SK-N-SH treated with all-trans-retinoic acid at 6 μM for 48 hours (cell line): Measurements from ENCODE around the gene UBAP1L.

Source experiments
- ATAC-seq: fragments of 200-7000 bp; cut with Tn5 transposase; 3 replicates; pipeline ENCODE4 v1.9.1; 2020; ENCODE audit warnings: mild to moderate bottlenecking, moderate library complexity
- BACH2 ChIP-seq: fragments of 250-450 bp; sonication (Bioruptor Pico); IDR thresholded peaks from 2 replicates; pipeline ENCODE4 v1.9.0; 2021; ENCODE audit warnings: mild to moderate bottlenecking, borderline replicate concordance
- CSDC2 ChIP-seq: fragments of 250-450 bp; sonication (Bioruptor Pico); IDR thresholded peaks from 2 replicates; pipeline ENCODE4 v1.5.0; 2020; ENCODE audit warnings: mild to moderate bottlenecking, moderate library complexity
- ESRRG ChIP-seq: fragments of 250-450 bp; sonication (Bioruptor Pico); IDR thresholded peaks from 2 replicates; pipeline ENCODE4 v1.6.1; 2021; ENCODE audit warnings: mild to moderate bottlenecking
- GLIS3 ChIP-seq: fragments of 250-450 bp; sonication (Bioruptor Pico); IDR thresholded peaks from 2 replicates; pipeline ENCODE4 v1.5.0; 2020; ENCODE audit warnings: mild to moderate bottlenecking, moderate library complexity
- OSR1 ChIP-seq: fragments of 250-450 bp; sonication (Bioruptor Pico); IDR thresholded peaks from 2 replicates; pipeline ENCODE4 v1.8.0; 2022; ENCODE audit warnings: moderate library complexity, mild to moderate bottlenecking, inconsistent platforms
- PPARA ChIP-seq: fragments of 250-450 bp; sonication (Bioruptor Pico); IDR thresholded peaks from 2 replicates; pipeline ENCODE4 v1.5.0; 2020; ENCODE audit warnings: mild to moderate bottlenecking, borderline replicate concordance
- RARB ChIP-seq: fragments of 250-450 bp; sonication (Bioruptor Pico); IDR thresholded peaks from 2 replicates; pipeline ENCODE4 v1.8.0; 2021; ENCODE audit warnings: mild to moderate bottlenecking, moderate library complexity
- TCF4 ChIP-seq: fragments of 250-450 bp; sonication (Bioruptor Pico); IDR thresholded peaks from 2 replicates; pipeline ENCODE4 v1.8.0; 2021; ENCODE audit warnings: mild to moderate bottlenecking, moderate library complexity, borderline replicate concordance
- TOX ChIP-seq: fragments of 250-450 bp; sonication (Bioruptor Pico); IDR thresholded peaks from 2 replicates; pipeline ENCODE4 v1.8.0; 2021; ENCODE audit warnings: mild to moderate bottlenecking, moderate library complexity, borderline replicate concordance
- ZC3H10 ChIP-seq: fragments of 250-450 bp; sonication (Bioruptor Pico); IDR thresholded peaks from 2 replicates; pipeline ENCODE4 v1.5.1; 2021; ENCODE audit warnings: mild to moderate bottlenecking, moderate library complexity
- ZFP3 ChIP-seq: fragments of 250-450 bp; sonication (Bioruptor Pico); IDR thresholded peaks from 2 replicates; pipeline ENCODE4 v1.5.0; 2020; ENCODE audit warnings: mild to moderate bottlenecking, moderate library complexity
- ZFP30 ChIP-seq: fragments of 450-650 bp; formaldehyde crosslinking; IDR thresholded peaks from 2 replicates; pipeline ENCODE4 v1.5.0; 2022; ENCODE audit warnings: mild to moderate bottlenecking, moderate library complexity
- ZNF565 ChIP-seq: fragments of 450-650 bp; formaldehyde crosslinking; conservative IDR thresholded peaks from 2 replicates; pipeline ENCODE4 v1.5.0; 2020; ENCODE audit warnings: low read depth, mild to moderate bottlenecking, moderate library complexity
- ZNF8 ChIP-seq: fragments of 450-650 bp; formaldehyde crosslinking; IDR thresholded peaks from 2 replicates; pipeline ENCODE4 v1.5.0; 2020; ENCODE audit warnings: mild to moderate bottlenecking, moderate library complexity
- TF ChIP-seq, protein P1 (sequence below): fragments of 250-450 bp; sonication (Bioruptor Pico); IDR thresholded peaks from 2 replicates; pipeline ENCODE4 v1.8.0; 2021; ENCODE audit warnings: low read depth, mild to moderate bottlenecking, moderate library complexity, borderline replicate concordance
- TF ChIP-seq, protein P2 (sequence below): fragments of 250-450 bp; sonication (Bioruptor Pico); IDR thresholded peaks from 2 replicates; pipeline ENCODE4 v1.5.1; 2020; ENCODE audit warnings: low read depth, mild to moderate bottlenecking, moderate library complexity
- TF ChIP-seq, protein P3 (sequence below): fragments of 250-450 bp; sonication (Bioruptor Pico); IDR thresholded peaks from 2 replicates; pipeline ENCODE4 v1.5.0; 2020; ENCODE audit warnings: mild to moderate bottlenecking, moderate library complexity
- TF ChIP-seq, protein P4 (sequence below): fragments of 250-450 bp; sonication (Bioruptor Pico); IDR thresholded peaks from 2 replicates; pipeline ENCODE4 v1.8.0; 2020; ENCODE audit warnings: mild to moderate bottlenecking, moderate library complexity, borderline replicate concordance

Gene UBAP1L

DNA sequence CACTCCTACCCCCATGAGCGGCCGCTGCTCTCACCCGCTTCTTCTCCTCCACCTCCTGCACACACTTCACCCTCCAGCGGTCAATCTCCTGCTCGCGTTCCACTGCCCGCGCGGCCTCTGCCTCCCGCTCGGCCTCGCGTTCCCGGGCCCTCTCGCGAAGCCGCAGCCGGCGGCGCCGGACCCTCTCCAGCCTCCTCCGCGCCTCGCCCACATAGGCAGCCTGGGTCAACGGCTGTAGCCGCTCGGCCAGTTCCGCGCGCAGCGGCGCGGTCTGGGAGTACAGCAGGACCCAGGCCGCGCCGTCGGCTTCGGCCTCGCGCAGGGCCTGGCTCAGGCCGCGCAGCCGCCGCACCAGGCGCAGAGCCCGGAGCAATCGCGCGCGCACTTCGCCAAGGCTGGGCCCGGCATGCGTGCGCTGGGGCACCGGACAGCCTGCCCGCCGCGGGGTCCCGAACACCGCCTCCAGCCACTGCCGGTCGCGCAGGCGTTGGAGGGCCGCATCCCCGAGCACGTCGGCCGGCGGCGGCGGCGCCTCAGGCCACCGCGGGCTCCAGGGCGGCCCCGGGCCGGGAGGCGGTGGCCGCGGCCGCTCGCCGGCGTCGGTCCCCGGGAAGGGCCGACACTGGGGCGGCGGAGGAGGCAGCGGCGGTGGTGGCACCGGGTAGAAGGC lies 18.0 kb upstream of the UBAP1L start:
- TF ChIP-seq, protein P1, sequence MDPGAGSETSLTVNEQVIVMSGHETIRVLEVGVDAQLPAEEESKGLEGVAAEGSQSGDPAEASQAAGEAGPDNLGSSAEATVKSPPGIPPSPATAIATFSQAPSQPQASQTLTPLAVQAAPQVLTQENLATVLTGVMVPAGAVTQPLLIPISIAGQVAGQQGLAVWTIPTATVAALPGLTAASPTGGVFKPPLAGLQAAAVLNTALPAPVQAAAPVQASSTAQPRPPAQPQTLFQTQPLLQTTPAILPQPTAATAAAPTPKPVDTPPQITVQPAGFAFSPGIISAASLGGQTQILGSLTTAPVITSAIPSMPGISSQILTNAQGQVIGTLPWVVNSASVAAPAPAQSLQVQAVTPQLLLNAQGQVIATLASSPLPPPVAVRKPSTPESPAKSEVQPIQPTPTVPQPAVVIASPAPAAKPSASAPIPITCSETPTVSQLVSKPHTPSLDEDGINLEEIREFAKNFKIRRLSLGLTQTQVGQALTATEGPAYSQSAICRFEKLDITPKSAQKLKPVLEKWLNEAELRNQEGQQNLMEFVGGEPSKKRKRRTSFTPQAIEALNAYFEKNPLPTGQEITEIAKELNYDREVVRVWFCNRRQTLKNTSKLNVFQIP (CRISPR knock-in tag) = no peak
- no peak for TF ChIP-seq RARB (CRISPR knock-in tag)
- ATAC-seq = peak; percentile 67

DNA sequence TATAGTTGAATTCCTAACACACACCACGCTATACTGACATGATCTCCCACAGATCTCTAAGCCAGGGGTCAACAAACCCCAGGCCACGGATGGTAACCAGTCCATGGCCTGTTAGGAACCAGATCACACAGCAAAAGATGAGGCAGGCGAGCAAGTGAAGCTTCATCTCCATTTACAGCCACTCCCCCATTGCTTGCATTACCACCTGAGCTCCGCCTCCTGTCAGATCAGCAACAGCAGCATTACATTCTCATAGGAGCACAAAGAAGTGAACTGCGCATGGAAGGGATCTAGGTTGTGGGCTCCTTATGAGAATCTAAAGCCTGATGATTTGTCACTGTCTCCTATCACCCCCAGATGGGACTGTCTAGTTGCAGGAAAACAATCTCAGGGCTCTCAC lies 15.9 kb upstream of the UBAP1L start:
- no peak for ATAC-seq
- TF ChIP-seq, protein P2, sequence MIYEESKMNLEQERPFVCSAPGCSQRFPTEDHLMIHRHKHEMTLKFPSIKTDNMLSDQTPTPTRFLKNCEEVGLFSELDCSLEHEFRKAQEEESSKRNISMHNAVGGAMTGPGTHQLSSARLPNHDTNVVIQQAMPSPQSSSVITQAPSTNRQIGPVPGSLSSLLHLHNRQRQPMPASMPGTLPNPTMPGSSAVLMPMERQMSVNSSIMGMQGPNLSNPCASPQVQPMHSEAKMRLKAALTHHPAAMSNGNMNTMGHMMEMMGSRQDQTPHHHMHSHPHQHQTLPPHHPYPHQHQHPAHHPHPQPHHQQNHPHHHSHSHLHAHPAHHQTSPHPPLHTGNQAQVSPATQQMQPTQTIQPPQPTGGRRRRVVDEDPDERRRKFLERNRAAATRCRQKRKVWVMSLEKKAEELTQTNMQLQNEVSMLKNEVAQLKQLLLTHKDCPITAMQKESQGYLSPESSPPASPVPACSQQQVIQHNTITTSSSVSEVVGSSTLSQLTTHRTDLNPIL = no peak
- TF ChIP-seq GLIS3 (CRISPR knock-in tag) (no peak), ESRRG (CRISPR knock-in tag) (no peak)

DNA sequence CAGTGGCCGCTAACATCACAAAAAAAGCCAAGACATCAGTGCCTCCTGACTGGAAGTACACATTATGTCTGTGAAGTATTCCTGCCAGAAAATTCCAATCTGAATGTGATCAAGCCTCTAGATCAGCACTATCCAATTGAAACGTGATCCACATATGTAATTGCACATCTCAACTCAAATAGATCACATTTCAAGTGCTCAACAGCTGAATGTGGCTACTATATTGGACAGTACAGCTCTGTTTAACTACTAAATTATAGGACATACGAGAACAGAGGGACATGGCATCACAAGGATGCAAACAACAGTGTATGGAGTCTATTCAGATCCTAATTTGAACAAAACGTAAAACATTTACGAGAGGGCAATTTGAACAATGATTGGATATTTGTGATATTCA lies 542 bp upstream of the UBAP1L start:
- peak; percentile 40; the same call in 2 of the 3 replicates for ATAC-seq
- TF ChIP-seq ZFP30 (CRISPR knock-in tag) = no peak
- no peak for TF ChIP-seq TCF4 (CRISPR knock-in tag)
- TF ChIP-seq ZNF8 (CRISPR knock-in tag) = no peak
- no peak for TF ChIP-seq ZNF565 (CRISPR knock-in tag)
- TF ChIP-seq, protein P1 (CRISPR knock-in tag) = no peak
- TF ChIP-seq ZFP3 (CRISPR knock-in tag) = no peak
- TF ChIP-seq, protein P2 = no peak
- TF ChIP-seq CSDC2 (CRISPR knock-in tag) = no peak
- no peak for TF ChIP-seq ZC3H10 (CRISPR knock-in tag)
- TF ChIP-seq, protein P3, sequence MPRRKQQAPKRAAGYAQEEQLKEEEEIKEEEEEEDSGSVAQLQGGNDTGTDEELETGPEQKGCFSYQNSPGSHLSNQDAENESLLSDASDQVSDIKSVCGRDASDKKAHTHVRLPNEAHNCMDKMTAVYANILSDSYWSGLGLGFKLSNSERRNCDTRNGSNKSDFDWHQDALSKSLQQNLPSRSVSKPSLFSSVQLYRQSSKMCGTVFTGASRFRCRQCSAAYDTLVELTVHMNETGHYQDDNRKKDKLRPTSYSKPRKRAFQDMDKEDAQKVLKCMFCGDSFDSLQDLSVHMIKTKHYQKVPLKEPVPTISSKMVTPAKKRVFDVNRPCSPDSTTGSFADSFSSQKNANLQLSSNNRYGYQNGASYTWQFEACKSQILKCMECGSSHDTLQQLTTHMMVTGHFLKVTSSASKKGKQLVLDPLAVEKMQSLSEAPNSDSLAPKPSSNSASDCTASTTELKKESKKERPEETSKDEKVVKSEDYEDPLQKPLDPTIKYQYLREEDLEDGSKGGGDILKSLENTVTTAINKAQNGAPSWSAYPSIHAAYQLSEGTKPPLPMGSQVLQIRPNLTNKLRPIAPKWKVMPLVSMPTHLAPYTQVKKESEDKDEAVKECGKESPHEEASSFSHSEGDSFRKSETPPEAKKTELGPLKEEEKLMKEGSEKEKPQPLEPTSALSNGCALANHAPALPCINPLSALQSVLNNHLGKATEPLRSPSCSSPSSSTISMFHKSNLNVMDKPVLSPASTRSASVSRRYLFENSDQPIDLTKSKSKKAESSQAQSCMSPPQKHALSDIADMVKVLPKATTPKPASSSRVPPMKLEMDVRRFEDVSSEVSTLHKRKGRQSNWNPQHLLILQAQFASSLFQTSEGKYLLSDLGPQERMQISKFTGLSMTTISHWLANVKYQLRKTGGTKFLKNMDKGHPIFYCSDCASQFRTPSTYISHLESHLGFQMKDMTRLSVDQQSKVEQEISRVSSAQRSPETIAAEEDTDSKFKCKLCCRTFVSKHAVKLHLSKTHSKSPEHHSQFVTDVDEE (CRISPR knock-in tag) = no peak
- TF ChIP-seq TOX (CRISPR knock-in tag) = no peak
- TF ChIP-seq RARB (CRISPR knock-in tag) = no peak
- no peak for TF ChIP-seq BACH2 (CRISPR knock-in tag)
- no peak for TF ChIP-seq GLIS3 (CRISPR knock-in tag)
- TF ChIP-seq OSR1 (CRISPR knock-in tag) = no peak
- TF ChIP-seq, protein P4, sequence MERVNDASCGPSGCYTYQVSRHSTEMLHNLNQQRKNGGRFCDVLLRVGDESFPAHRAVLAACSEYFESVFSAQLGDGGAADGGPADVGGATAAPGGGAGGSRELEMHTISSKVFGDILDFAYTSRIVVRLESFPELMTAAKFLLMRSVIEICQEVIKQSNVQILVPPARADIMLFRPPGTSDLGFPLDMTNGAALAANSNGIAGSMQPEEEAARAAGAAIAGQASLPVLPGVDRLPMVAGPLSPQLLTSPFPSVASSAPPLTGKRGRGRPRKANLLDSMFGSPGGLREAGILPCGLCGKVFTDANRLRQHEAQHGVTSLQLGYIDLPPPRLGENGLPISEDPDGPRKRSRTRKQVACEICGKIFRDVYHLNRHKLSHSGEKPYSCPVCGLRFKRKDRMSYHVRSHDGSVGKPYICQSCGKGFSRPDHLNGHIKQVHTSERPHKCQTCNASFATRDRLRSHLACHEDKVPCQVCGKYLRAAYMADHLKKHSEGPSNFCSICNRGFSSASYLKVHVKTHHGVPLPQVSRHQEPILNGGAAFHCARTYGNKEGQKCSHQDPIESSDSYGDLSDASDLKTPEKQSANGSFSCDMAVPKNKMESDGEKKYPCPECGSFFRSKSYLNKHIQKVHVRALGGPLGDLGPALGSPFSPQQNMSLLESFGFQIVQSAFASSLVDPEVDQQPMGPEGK (CRISPR knock-in tag) = no peak
- TF ChIP-seq PPARA (CRISPR knock-in tag) = no peak
- TF ChIP-seq ESRRG (CRISPR knock-in tag) = no peak
